DMS 273 (cell line): ENCODE data around the gene ERFL.
A peak's percentile ranks its signal among the peaks of the same experiment; 100 is the strongest.

Experiments
- DNase-seq: peaks from one replicate; lab custom pipeline; 2025; ENCODE audit not compliant: unreplicated experiment; lab: John Stamatoyannopoulos, UW

Gene ERFL

GRCh38 chr19:41861116-41861768, 67.0 kb downstream of the ERFL start:
- DNase-seq = no peak

DNA sequence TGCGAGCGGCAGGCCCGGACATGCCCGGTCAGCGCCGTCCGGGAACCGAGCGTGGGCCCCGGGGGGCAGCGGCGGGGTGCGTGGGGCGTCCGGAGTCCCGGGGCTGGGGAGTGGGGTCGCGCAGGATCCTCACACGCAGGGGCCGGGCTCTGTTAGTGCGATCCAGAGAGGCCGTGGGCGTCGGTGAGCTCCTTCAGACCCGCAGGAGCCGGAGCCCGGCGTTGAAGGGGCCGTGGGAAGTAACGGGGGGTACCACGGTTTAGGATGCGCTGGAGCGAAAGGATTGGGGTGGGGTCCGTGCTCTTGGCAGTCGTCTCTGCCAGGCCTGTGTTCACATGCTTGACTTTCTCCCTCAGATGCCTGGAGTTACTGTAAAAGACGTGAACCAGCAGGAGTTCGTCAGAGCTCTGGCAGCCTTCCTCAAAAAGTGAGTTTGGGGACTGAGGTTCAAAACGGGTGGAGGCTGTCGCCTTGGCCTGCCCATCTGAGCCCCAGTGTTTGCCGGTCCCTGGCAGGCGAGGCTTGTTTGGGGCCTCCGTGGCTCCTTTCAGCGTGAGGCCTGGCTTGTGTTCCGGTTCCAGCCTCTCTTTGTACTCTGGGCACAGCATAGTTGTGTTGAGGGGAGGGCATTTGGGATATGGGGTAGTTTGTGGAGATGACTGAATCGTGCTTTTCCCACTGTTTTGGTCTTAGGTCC, 67.7 kb downstream of the ERFL start:
- no peak for DNase-seq

GRCh38 chr19:41859618-41860418, 68.4 kb downstream of the ERFL start, which contains the start of gene RPS19:
TSS of gene RPS19 (plus strand) at chr19:41860255. CDS start at chr19:41860775, 520 bp downstream.
- peak; percentile 99 for DNase-seq

DNA sequence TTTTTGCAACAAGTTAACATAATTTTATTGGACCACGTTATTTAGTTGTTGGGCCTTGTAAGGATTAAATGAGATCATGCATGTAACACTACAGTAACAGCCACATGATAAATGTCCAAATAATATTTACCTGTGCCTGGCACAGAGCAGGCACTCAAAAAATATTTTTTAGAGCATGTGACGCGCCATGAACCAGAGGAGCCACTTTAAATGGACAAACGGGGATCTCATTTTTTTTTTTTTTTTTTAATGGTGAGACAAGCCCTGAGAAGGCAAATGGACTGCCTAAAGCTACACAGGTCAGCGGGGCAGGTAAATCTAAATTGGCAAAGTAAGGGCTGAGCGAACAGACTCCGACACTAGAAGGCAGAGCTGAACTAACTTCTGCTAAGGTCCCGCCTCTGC, 69.0 kb downstream of the ERFL start:
- DNase-seq = no peak
